Measurements from ENCODE around the gene ZNF583.
A peak's percentile ranks its signal among the peaks of the same experiment; 100 is the strongest.

Gene ZNF583

DNA sequence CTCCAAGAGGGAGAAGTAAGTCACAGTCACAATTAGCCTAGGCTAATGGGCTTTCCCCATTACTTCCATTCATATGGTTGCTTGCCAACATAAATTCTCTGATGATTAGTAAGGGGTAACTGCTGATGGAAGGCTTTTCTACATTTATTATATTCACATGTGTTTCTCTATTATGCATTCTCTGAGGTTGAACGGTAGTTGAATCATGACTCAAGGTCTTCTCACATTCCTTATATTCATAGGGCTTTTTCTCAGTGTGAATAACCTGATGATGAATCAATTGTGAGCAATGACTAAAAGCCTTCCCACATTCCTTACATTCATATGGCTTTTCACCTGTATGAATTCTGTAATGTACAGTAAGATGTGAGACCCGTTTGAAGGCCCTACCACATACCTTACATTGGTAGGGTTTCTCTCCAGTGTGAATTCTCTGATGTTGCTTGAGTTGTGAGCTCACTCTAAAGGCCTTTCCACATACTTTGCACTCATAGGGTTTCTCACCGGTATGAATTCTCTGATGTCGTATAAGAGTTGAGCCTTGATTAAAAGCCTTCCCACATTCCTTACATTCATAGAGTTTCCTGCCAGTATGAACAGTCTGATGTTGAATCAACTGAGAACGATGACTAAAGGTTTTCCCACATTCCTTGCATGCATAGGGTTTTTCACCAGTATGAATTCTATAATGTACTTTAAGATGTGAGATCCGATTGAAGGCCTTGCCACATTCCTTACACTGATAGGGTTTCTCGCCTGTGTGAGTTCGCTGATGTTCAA lies 20.1 kb upstream of the ZNF583 start (continued):
- no peak for TF ChIP-seq ZNF221 (tag by site-specific recombination; IDR thresholded peaks at IDR 0.05; ENCODE audit: borderline replicate concordance)

DNA sequence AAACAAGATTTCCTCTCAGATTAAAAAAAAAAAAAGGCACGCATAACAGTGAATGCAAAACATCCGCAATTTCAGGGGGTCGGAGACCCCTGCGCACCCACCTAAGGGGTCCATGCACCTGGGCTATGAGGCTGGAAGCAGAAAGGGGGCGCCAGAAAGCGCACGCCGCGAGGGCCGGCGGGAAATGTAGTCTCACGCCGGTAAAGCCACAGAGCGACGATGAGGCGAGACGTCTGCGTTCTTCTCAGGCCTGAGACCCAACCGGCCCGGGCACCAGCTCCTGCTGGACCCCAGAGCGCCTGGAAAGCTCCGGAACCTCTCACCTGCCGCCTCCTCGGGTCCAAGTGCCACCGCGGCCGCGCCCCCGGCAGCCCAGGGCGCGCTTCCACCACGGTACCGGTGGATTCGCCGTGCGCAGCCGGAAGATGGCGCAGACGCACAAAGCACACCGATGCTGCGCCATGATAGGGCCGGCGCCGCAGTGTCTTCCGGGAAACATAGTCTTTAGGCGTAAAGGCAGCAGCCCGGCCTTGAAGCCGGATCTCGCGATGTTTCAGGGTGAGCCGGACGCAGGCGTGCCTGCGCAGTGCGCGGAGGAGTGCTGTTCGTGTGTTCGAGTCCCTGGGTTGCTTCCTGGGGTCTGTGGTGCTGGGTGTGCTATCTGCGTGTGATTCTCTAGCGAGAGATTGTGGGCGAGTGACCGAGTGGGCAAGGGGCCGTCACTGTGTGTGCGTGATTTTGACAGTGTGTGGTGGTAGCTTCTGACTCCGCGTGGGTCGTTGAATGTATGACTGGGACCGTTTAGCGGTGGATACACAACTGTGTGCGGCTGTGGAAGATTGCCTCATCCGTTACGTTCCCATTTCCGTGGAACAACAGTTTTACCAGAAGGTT lies 10.8 kb upstream of the ZNF583 start, which contains the start of gene ZNF582:
Gene ZNF582 (minus strand): TSS at position 416 of the 894 bp plus-strand sequence. CDS start 1,782 bp downstream, outside the sequence.
- ChIA-PET CTCF (interaction anchor here (0.6 to 2.0 kb wide), 18 partner anchors 8 to 1110 kb away, joined by 3 to 8 read pairs (median 4); no protein-coding TSS in a partner anchor), POLR2A (interaction anchor here (1.6 kb wide), 1 partner anchor 10 kb away, joined by 6 read pairs; the partner anchor contains the start of gene ZNF583)
- H3K36me3 ChIP-seq (ENCODE audit: control insufficient read depth in 2 of 2, insufficient read depth in 1 of 2, low read length in 2 of 2) = peaks cover 15 to 48% of the 10 kb centered on the region in 2 experiments
- peak within 1 kb of the TSS; percentile 85 for H3K27ac ChIP-seq (ENCODE audit: extremely low read depth, low read depth, low read length)
- H3K9me3 ChIP-seq (ENCODE audit: control insufficient read depth, insufficient read depth, low read depth, low read length) = peaks cover 3% of the 10 kb centered on the region; the same call in 1 of the 2 replicates
- peak within 1 kb of the TSS; percentile 90 for H3K4me3 ChIP-seq (ENCODE audit: low read depth, low read length)
- no peaks in the 10 kb centered on the region for H3K4me1 ChIP-seq (ENCODE audit: control insufficient read depth, insufficient read depth, low read length)
- TF ChIP-seq, protein P1, sequence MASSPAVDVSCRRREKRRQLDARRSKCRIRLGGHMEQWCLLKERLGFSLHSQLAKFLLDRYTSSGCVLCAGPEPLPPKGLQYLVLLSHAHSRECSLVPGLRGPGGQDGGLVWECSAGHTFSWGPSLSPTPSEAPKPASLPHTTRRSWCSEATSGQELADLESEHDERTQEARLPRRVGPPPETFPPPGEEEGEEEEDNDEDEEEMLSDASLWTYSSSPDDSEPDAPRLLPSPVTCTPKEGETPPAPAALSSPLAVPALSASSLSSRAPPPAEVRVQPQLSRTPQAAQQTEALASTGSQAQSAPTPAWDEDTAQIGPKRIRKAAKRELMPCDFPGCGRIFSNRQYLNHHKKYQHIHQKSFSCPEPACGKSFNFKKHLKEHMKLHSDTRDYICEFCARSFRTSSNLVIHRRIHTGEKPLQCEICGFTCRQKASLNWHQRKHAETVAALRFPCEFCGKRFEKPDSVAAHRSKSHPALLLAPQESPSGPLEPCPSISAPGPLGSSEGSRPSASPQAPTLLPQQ (tag by site-specific recombination; IDR thresholded peaks at IDR 0.05) = peak; percentile 59; the same call in 1 of the 2 replicates
- TF ChIP-seq ZNF175 (tag by site-specific recombination; IDR thresholded peaks at IDR 0.05) (no peak), ZNF785 (tag by site-specific recombination; IDR thresholded peaks at IDR 0.05) (peak; percentile 96), ZNF169 (tag by site-specific recombination; IDR thresholded peaks at IDR 0.05) (0 out of 2 replicates have a peak, but pooled peaks have one; percentile 39), KLF16 (tag by site-specific recombination; IDR thresholded peaks at IDR 0.05) (peak; percentile 71; the same call in 1 of the 2 replicates), ZEB2 (tag by site-specific recombination; IDR thresholded peaks at IDR 0.05) (peak; percentile 81), PRDM1 (tag by site-specific recombination; IDR thresholded peaks at IDR 0.05) (no peak), ZNF433 (tag by site-specific recombination; IDR thresholded peaks at IDR 0.05; ENCODE audit: low read depth) (no peak), ZNF670 (tag by site-specific recombination; IDR thresholded peaks at IDR 0.05; ENCODE audit: low read depth) (no peak), ZBTB8A (tag by site-specific recombination; IDR thresholded peaks at IDR 0.05) (no peak; the same call in 1 of the 2 replicates), ZNF660 (tag by site-specific recombination; IDR thresholded peaks at IDR 0.05) (0 out of 2 replicates have a peak, but pooled peaks have one; percentile 64), HOXD13 (CRISPR knock-in tag; IDR thresholded peaks at IDR 0.05; ENCODE audit: borderline replicate concordance) (no peak), ZXDB (tag by site-specific recombination; IDR thresholded peaks at IDR 0.05) (peak; percentile 88), EGR2 (tag by site-specific recombination; IDR thresholded peaks at IDR 0.05; ENCODE audit: low read depth) (peak; percentile 40; the same call in 1 of the 2 replicates), REPIN1 (tag by site-specific recombination; IDR thresholded peaks at IDR 0.05; ENCODE audit: low read depth) (no peak), SETDB1 (IDR thresholded peaks at IDR 0.05; ENCODE audit: insufficient read length, low read length) (peak; percentile 35), ZNF549 (tag by site-specific recombination; IDR thresholded peaks at IDR 0.05) (no peak), ZNF571 (tag by site-specific recombination; IDR thresholded peaks at IDR 0.05) (no peak), ZNF37A (tag by site-specific recombination; IDR thresholded peaks at IDR 0.05) (no peak)
- TF ChIP-seq, protein P2, sequence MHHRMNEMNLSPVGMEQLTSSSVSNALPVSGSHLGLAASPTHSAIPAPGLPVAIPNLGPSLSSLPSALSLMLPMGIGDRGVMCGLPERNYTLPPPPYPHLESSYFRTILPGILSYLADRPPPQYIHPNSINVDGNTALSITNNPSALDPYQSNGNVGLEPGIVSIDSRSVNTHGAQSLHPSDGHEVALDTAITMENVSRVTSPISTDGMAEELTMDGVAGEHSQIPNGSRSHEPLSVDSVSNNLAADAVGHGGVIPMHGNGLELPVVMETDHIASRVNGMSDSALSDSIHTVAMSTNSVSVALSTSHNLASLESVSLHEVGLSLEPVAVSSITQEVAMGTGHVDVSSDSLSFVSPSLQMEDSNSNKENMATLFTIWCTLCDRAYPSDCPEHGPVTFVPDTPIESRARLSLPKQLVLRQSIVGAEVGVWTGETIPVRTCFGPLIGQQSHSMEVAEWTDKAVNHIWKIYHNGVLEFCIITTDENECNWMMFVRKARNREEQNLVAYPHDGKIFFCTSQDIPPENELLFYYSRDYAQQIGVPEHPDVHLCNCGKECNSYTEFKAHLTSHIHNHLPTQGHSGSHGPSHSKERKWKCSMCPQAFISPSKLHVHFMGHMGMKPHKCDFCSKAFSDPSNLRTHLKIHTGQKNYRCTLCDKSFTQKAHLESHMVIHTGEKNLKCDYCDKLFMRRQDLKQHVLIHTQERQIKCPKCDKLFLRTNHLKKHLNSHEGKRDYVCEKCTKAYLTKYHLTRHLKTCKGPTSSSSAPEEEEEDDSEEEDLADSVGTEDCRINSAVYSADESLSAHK (tag by site-specific recombination; IDR thresholded peaks at IDR 0.05) = no peak; the same call in 1 of the 2 replicates
- TF ChIP-seq, protein P3, sequence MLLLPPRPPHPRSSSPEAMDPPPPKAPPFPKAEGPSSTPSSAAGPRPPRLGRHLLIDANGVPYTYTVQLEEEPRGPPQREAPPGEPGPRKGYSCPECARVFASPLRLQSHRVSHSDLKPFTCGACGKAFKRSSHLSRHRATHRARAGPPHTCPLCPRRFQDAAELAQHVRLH (tag by site-specific recombination; IDR thresholded peaks at IDR 0.05) = peak; percentile 94
- TF ChIP-seq, protein P4, sequence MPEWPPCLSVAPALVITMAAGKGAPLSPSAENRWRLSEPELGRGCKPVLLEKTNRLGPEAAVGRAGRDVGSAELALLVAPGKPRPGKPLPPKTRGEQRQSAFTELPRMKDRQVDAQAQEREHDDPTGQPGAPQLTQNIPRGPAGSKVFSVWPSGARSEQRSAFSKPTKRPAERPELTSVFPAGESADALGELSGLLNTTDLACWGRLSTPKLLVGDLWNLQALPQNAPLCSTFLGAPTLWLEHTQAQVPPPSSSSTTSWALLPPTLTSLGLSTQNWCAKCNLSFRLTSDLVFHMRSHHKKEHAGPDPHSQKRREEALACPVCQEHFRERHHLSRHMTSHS (tag by site-specific recombination; IDR thresholded peaks at IDR 0.05) = no peak
- TF ChIP-seq, protein P5, sequence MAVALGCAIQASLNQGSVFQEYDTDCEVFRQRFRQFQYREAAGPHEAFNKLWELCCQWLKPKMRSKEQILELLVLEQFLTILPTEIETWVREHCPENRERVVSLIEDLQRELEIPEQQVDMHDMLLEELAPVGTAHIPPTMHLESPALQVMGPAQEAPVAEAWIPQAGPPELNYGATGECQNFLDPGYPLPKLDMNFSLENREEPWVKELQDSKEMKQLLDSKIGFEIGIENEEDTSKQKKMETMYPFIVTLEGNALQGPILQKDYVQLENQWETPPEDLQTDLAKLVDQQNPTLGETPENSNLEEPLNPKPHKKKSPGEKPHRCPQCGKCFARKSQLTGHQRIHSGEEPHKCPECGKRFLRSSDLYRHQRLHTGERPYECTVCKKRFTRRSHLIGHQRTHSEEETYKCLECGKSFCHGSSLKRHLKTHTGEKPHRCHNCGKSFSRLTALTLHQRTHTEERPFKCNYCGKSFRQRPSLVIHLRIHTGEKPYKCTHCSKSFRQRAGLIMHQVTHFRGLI (tag by site-specific recombination; IDR thresholded peaks at IDR 0.05) = no peak
- TF ChIP-seq, protein P6, sequence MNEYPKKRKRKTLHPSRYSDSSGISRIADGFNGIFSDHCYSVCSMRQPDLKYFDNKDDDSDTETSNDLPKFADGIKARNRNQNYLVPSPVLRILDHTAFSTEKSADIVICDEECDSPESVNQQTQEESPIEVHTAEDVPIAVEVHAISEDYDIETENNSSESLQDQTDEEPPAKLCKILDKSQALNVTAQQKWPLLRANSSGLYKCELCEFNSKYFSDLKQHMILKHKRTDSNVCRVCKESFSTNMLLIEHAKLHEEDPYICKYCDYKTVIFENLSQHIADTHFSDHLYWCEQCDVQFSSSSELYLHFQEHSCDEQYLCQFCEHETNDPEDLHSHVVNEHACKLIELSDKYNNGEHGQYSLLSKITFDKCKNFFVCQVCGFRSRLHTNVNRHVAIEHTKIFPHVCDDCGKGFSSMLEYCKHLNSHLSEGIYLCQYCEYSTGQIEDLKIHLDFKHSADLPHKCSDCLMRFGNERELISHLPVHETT (tag by site-specific recombination; IDR thresholded peaks at IDR 0.05) = no peak; the same call in none of the 2 replicates

All from HEK293 (cell line).